Chondrocyte (in vitro differentiated cells): Measurements from ENCODE around the gene NBPF12. TPM values are rescaled to one million over a fixed set of nuclear protein-coding genes. Genes with fewer than 3 reads are reported as not detected.
"Not testable (repeated sequence)": the region's sequence is repeated elsewhere in the genome, so short reads cannot be mapped to it uniquely, and the experiment has no call there.

Experiments used
- DNase-seq: peaks from one replicate; pipeline ENCODE4 v3.0.0; 2021; ENCODE audit warnings: mixed read lengths, low spot score
- H3K27ac Mint-ChIP-seq: one replicate; pipeline ENCODE4 v1.8.0; 2021; ENCODE audit warnings: mild to moderate bottlenecking, moderate library complexity, mixed read lengths; ENCODE audit not compliant: unreplicated experiment
- H3K27me3 Mint-ChIP-seq: 2 replicates; pipeline ENCODE4 v1.8.0; 2021; ENCODE audit warnings: low read depth, mixed read lengths
- H3K36me3 Mint-ChIP-seq: 2 replicates; pipeline ENCODE4 v1.8.0; 2021; ENCODE audit warnings: low read depth, mixed read lengths
- H3K4me1 Mint-ChIP-seq: 2 replicates; pipeline ENCODE4 v1.8.0; 2021; ENCODE audit warnings: low read depth, mild to moderate bottlenecking, mixed read lengths
- H3K4me3 Mint-ChIP-seq: one replicate; pipeline ENCODE4 v1.8.0; 2021; ENCODE audit warnings: mild to moderate bottlenecking, moderate library complexity, mixed read lengths; ENCODE audit not compliant: unreplicated experiment
- H3K9me3 Mint-ChIP-seq: 2 replicates; pipeline ENCODE4 v1.8.0; 2021; ENCODE audit warnings: low read depth, mixed read lengths
- CTCF ChIP-seq: fragments of 200-600 bp; sonication (generic); IDR thresholded peaks from 2 replicates; pipeline ENCODE4 v1.5.0; 2021; ENCODE audit warnings: antibody characterized with exemption, mild to moderate bottlenecking, moderate library complexity
- total RNA-seq: library from RNA; stranded (reverse); gene quantifications from 3 replicates; pipeline ENCODE4 v1.2.1, GENCODE V29; 2021

The NBPF12 gene
- total RNA-seq, 1 donor from 2014 or later: 9.5 TPM

- H3K27ac Mint-ChIP-seq, H3K27me3 Mint-ChIP-seq, DNase-seq, H3K36me3 Mint-ChIP-seq, H3K9me3 Mint-ChIP-seq, H3K4me3 Mint-ChIP-seq: not testable (repeated sequence)
- peaks cover 15% of the 10 kb centered on the region for H3K4me1 Mint-ChIP-seq
Measured at GRCh38 chr1:146937462-146937861, 662 bp upstream of the NBPF12 start.

GRCh38 chr1:146938927-146939786, 1.0 kb downstream of the NBPF12 start:
- not testable (repeated sequence) for H3K27me3 Mint-ChIP-seq, H3K9me3 Mint-ChIP-seq, H3K36me3 Mint-ChIP-seq
- DNase-seq: peak; percentile 79
- Mint-ChIP-seq H3K27ac (peak overlapping the region; percentile 57), H3K4me3 (peak overlapping the region; percentile 91), H3K4me1 (peaks cover 15% of the 10 kb centered on the region)

GRCh38 chr1:146940293-146940692, 2.2 kb downstream of the NBPF12 start:
- not testable (repeated sequence) for H3K9me3 Mint-ChIP-seq, H3K36me3 Mint-ChIP-seq, H3K27ac Mint-ChIP-seq, H3K27me3 Mint-ChIP-seq, DNase-seq
- Mint-ChIP-seq H3K4me3 (peak overlapping the region; percentile 91), H3K4me1 (peaks cover 15% of the 10 kb centered on the region)

- H3K27me3 Mint-ChIP-seq, H3K27ac Mint-ChIP-seq, H3K9me3 Mint-ChIP-seq, DNase-seq, H3K4me3 Mint-ChIP-seq, H3K36me3 Mint-ChIP-seq: not testable (repeated sequence)
- peaks cover 15% of the 10 kb centered on the region for H3K4me1 Mint-ChIP-seq
Measured at GRCh38 chr1:146943342-146943886, 5.3 kb downstream of the NBPF12 start.

- not testable (repeated sequence) for H3K9me3 Mint-ChIP-seq, H3K36me3 Mint-ChIP-seq, H3K27ac Mint-ChIP-seq, H3K4me1 Mint-ChIP-seq, H3K27me3 Mint-ChIP-seq, H3K4me3 Mint-ChIP-seq, DNase-seq
Measured at GRCh38 chr1:146948127-146948526, 10.0 kb downstream of the NBPF12 start.

GRCh38 chr1:146964340-146964739, 26.2 kb downstream of the NBPF12 start:
- not testable (repeated sequence) for DNase-seq, H3K9me3 Mint-ChIP-seq

GRCh38 chr1:146966351-146966750, 28.2 kb downstream of the NBPF12 start:
- peak; percentile 68 for TF ChIP-seq CTCF
- not testable (repeated sequence) for DNase-seq, H3K27ac Mint-ChIP-seq, H3K9me3 Mint-ChIP-seq, H3K4me3 Mint-ChIP-seq, H3K27me3 Mint-ChIP-seq, H3K4me1 Mint-ChIP-seq
- H3K36me3 Mint-ChIP-seq: peaks cover 15% of the 10 kb centered on the region

More at GRCh38 chr1:146964340-146964739, 26.2 kb downstream of the NBPF12 start:
- not testable (repeated sequence) for H3K4me3 Mint-ChIP-seq, H3K4me1 Mint-ChIP-seq, H3K27me3 Mint-ChIP-seq, H3K27ac Mint-ChIP-seq
- peaks cover 10% of the 10 kb centered on the region for H3K36me3 Mint-ChIP-seq

GRCh38 chr1:146970656-146971055, 32.5 kb downstream of the NBPF12 start:
- not testable (repeated sequence) for DNase-seq, H3K9me3 Mint-ChIP-seq, H3K4me3 Mint-ChIP-seq, H3K27me3 Mint-ChIP-seq, H3K27ac Mint-ChIP-seq, H3K4me1 Mint-ChIP-seq, H3K36me3 Mint-ChIP-seq
